Esophagus squamous epithelium (tissue), 5 donors: ENCODE results near the gene SNX32. TPM values are rescaled to one million over a fixed set of nuclear protein-coding genes. Genes with fewer than 3 reads are reported as not detected.

Source experiments
- DNase-seq: peaks from one replicate; lab custom pipeline; 2025; lab: John Stamatoyannopoulos, UW
- H3K27ac ChIP-seq, 4 donors: fragments of 200-600 bp; sonication (generic); one replicate each; pipeline ENCODE4 v1.5.1; 2016 to 2019; ENCODE audit warnings: mild to moderate bottlenecking in 1 of 4
- H3K27me3 ChIP-seq, 4 donors: fragments of 200-600 bp; sonication (generic); 1 replicate in 3 of 4; 2 replicates in 1 of 4; pipeline versions ENCODE4 v1.5.1 to v1.6.0; 2017 to 2021; ENCODE audit warnings: antibody characterized with exemption in 1 of 4
- H3K36me3 ChIP-seq, 3 donors: fragments of 200-600 bp; sonication (generic); one replicate each; pipeline ENCODE4 v1.5.1; 2016 to 2019
- H3K4me1 ChIP-seq, 3 donors: fragments of 200-600 bp; sonication (generic); one replicate each; pipeline ENCODE4 v1.5.1; 2017 to 2019
- H3K4me3 ChIP-seq, 4 donors: fragments of 200-600 bp; sonication (generic); 1 replicate in 3 of 4; 2 replicates in 1 of 4; pipeline ENCODE4 v1.5.1; 2016 to 2019; ENCODE audit warnings: mild to moderate bottlenecking in 2 of 4, moderate library complexity in 1 of 4
- H3K9me3 ChIP-seq, 3 donors: fragments of 200-600 bp; sonication (generic); one replicate each; pipeline ENCODE4 v1.5.1; 2016 to 2019
- CTCF ChIP-seq, 6 experiments: fragments of 450-650 bp in 4 of 6; fragments of 200-600 bp in 2 of 6; sonication (generic) in 2 of 6; IDR thresholded peaks; one replicate each; pipeline ENCODE4 v1.5.1; 2016 to 2019; ENCODE audit warnings: antibody characterized with exemption in 6 of 6, mild to moderate bottlenecking in 4 of 6, moderate library complexity in 4 of 6
- POLR2A ChIP-seq, 4 donors: fragments of 450-650 bp; IDR thresholded peaks; one replicate each; pipeline ENCODE4 v1.6.1; 2017; ENCODE audit warnings: antibody characterized with exemption in 4 of 4, mild to moderate bottlenecking in 4 of 4, moderate library complexity in 3 of 4
- WGBS, 2 donors: methylation state at CpG; one replicate each; pipeline ENCODE4 v1.1.5; 2018; 5-methylcytosine and 5-hydroxymethylcytosine counted together
- intact Hi-C: fragments of 100-400 bp; cut with DNase I; formaldehyde crosslinking; loops from one replicate; pipeline ENCODE4 v1.15.0; 2022
- total RNA-seq, 4 donors: library from RNA; depleted of rRNA; stranded (reverse); fragments of >200 nt; gene quantifications; one replicate each; pipeline ENCODE4 v1.1.0, GENCODE V29; 2016
- donor health status: DM: yes; HTN: yes; CAD: no.

The SNX32 gene
- total RNA-seq, 4 donors from 2014 or later = 0.38 TPM; not detected in 3

GRCh38 chr11:65790902-65791650, 42.7 kb upstream of the SNX32 start:
- H3K4me1 ChIP-seq = peaks cover 51 to 84% (median 51%) of the 10 kb centered on the region in 3 donors
- intact Hi-C loops = no loop called here
- no peak for TF ChIP-seq POLR2A (IDR thresholded peaks at IDR 0.05)
- no peak for TF ChIP-seq CTCF (IDR thresholded peaks at IDR 0.05)
- no peaks in the 10 kb centered on the region for H3K9me3 ChIP-seq
- H3K4me3 ChIP-seq = peak overlapping the region in 3 of 4 donors; percentile 24 to 71 (median 69)
- no peak for DNase-seq
- WGBS, 2 donors = 56 to 61% methylated on average over 5 to 12 of the region's 18 CpGs
- H3K36me3 ChIP-seq = peaks cover 0 to 24% (median 20%) of the 10 kb centered on the region in 3 donors
- H3K27me3 ChIP-seq = peaks cover 0 to 44% (median 8%) of the 10 kb centered on the region in 4 donors
- H3K27ac ChIP-seq = peak overlapping the region; percentile 78 to 91 (median 88)

DNA sequence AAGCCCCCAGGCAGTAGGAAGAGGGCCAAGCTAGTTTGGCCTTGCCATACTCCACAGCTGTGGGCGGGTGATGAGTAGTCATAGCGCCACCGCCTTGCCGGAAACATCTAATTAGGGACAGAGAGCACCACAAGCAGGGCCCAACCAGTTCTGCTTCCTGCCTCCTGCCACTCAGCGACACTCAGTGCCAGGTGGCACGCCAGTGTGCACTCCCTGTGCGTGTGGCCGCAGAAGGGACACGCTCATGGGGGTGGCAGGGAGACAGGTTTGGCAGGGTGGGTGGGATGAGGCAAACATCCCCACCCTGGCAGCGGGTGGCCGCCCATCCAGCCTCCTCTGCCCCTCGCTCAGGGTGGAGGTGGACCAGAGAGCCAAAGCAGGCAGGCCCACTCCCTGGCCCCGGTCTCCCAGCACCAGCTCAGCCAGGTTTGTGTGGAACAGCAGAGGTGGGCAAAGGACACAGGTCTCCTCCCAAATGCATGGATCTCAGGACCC, 42.0 kb upstream of the SNX32 start:
- Histone ChIP-seq H3K4me3 (peak overlapping the region; percentile 9 to 71 (median 46)), H3K27ac (peak overlapping the region; percentile 78 to 91 (median 88)), H3K27me3 (peaks cover 0 to 42% (median 6%) of the 10 kb centered on the region in 4 donors), H3K36me3 (peaks cover 0 to 31% (median 23%) of the 10 kb centered on the region in 3 donors), H3K9me3 (no peaks in the 10 kb centered on the region), H3K4me1 (peaks cover 44 to 77% (median 47%) of the 10 kb centered on the region in 3 donors)
- no peak for DNase-seq
- TF ChIP-seq POLR2A (IDR thresholded peaks at IDR 0.05) (peak in 2 of 4 donors; percentile 37 to 44), CTCF (IDR thresholded peaks at IDR 0.05) (peak in 1 of 6 experiments; percentile 9)
- WGBS, 2 donors = 11 to 60% methylated on average over 3 of the region's 13 CpGs
- intact Hi-C loops = no loop called here

DNA sequence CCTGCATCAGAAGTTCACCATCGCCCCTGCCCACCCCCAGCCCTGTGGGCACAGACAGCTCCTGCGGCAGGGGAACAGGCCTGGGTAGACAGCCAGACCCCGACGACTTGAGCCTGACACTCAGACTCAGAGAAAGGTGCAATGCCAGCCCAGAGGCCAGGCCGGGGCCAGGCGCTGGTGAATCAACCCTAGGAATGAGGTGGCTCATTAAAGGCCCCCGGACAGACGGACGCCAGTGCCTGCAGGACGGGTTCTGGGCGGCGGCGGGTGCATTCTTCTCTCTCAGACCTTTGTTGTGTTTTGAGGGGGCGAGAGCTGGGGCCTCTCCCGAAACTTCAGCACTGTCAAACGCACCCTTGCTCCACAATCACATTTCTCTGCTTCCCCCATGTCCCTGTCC, 41.3 kb upstream of the SNX32 start:
- no peak for DNase-seq
- intact Hi-C loops = no loop called here
- H3K27ac ChIP-seq = peak overlapping the region; percentile 78 to 91 (median 88)

GRCh38 chr11:65793144-65793581, 40.6 kb upstream of the SNX32 start:
- intact Hi-C loops = no loop called here
- Histone ChIP-seq H3K4me1 (peaks cover 33 to 63% (median 37%) of the 10 kb centered on the region in 3 donors), H3K36me3 (peaks cover 0 to 33% (median 23%) of the 10 kb centered on the region in 3 donors), H3K9me3 (no peaks in the 10 kb centered on the region), H3K27ac (peak overlapping the region; percentile 78 to 91 (median 88)), H3K4me3 (peak overlapping the region; percentile 2 to 69 (median 14)), H3K27me3 (peaks cover 0 to 38% (median under 1%) of the 10 kb centered on the region in 4 donors)
- DNase-seq = no peak
- peak in 1 of 4 donors; percentile 15 for TF ChIP-seq POLR2A (IDR thresholded peaks at IDR 0.05)
- no peak for TF ChIP-seq CTCF (IDR thresholded peaks at IDR 0.05)
- 41 to 45% methylated on average over 3 to 11 of the region's 16 CpGs for WGBS, 2 donors

More for the DNA sequence above, 41.3 kb upstream of the SNX32 start:
- Histone ChIP-seq H3K4me3 (peak overlapping the region in 3 of 4 donors; percentile 9 to 69 (median 19)), H3K36me3 (peaks cover 0 to 33% (median 23%) of the 10 kb centered on the region in 3 donors), H3K27me3 (peaks cover 0 to 38% (median 4%) of the 10 kb centered on the region in 4 donors), H3K4me1 (peaks cover 37 to 70% (median 43%) of the 10 kb centered on the region in 3 donors), H3K9me3 (no peaks in the 10 kb centered on the region)
- WGBS, 2 donors = 51 to 65% methylated on average over 7 to 13 of the region's 16 CpGs
- TF ChIP-seq CTCF (IDR thresholded peaks at IDR 0.05) (no peak), POLR2A (IDR thresholded peaks at IDR 0.05) (peak in 1 of 4 donors; percentile 6)
